WERI-Rb-1 (cell line): Measurements from ENCODE around the gene MAP3K21.

Experiments
- DNase-seq: peaks from one replicate; pipeline ENCODE4 v3.0.0-alpha.2; 2020
- H3K27ac ChIP-seq: fragments of 250-450 bp; sonication (Bioruptor Pico); 2 replicates; pipeline ENCODE4 v1.5.1; 2020; ENCODE audit warnings: mild to moderate bottlenecking, moderate library complexity
- H3K27me3 ChIP-seq: fragments of 250-450 bp; sonication (Bioruptor Pico); 2 replicates; pipeline ENCODE4 v1.5.1; 2021; ENCODE audit warnings: mild to moderate bottlenecking, low read depth, moderate library complexity; ENCODE audit not compliant: insufficient read depth, severe bottlenecking
- H3K36me3 ChIP-seq: fragments of 250-450 bp; sonication (Bioruptor Pico); 2 replicates; pipeline ENCODE4 v1.5.1; 2020; ENCODE audit warnings: mild to moderate bottlenecking, moderate library complexity
- H3K4me3 ChIP-seq: 2 replicates; pipeline ENCODE4 v1.5.1; 2011; ENCODE audit warnings: low read depth, mild to moderate bottlenecking, control low read depth, low read length
- H3K9me3 ChIP-seq: fragments of 250-450 bp; sonication (Bioruptor Pico); 2 replicates; pipeline ENCODE4 v1.5.1; 2021; ENCODE audit warnings: mild to moderate bottlenecking, moderate library complexity; ENCODE audit not compliant: severe bottlenecking
- CTCF ChIP-seq: IDR thresholded peaks from 2 replicates; pipeline ENCODE4 v1.5.1; 2011; ENCODE audit warnings: low read depth, mild to moderate bottlenecking, control low read depth, inconsistent platforms, low read length

MAP3K21 gene

GRCh38 chr1:233376382-233377110 lies 49.0 kb downstream of the MAP3K21 start:
- H3K27ac ChIP-seq, result no peak overlapping the region
- H3K27me3 ChIP-seq, result no peaks in the 10 kb centered on the region
- no peaks in the 10 kb centered on the region for H3K36me3 ChIP-seq
- no peak for TF ChIP-seq CTCF
- no peaks in the 10 kb centered on the region for H3K9me3 ChIP-seq
- no peak for DNase-seq
- no peak overlapping the region for H3K4me3 ChIP-seq

DNA sequence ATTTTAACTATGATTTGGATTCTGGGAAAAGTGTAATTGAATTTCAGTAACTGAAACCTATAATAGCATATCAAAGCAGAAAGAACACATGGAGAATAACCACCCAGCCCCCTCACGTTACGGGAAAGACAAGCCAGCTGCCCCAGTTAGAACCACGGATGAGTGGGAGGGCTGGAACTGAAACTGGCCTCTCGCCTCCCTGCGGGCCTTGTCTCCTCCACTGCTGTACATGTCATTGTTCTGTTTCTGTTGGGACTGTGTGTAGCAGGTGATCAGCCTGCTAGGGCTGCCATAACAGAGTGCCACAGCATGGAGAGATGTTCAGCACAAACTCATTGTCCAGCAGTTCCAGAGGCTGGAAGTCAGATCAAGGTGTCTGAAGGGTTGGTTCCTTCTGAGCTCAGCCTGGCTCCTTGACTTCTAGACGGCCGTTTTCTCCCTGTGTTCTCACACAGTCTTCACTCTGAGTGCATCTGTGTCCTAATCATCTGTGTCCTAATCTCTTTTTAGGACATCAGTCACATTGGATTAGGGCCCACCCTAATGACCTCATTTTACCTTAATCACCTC lies 52.4 kb downstream of the MAP3K21 start:
- no peak overlapping the region for H3K4me3 ChIP-seq
- TF ChIP-seq CTCF, result no peak
- DNase-seq, result no peak
- 0 out of 2 replicates have a peak overlapping the region, but pooled peaks have one; percentile 2 for H3K27ac ChIP-seq
- no peaks in the 10 kb centered on the region for H3K9me3 ChIP-seq
- H3K27me3 ChIP-seq, result no peaks in the 10 kb centered on the region
- H3K36me3 ChIP-seq, result peaks cover 11% of the 10 kb centered on the region

DNA sequence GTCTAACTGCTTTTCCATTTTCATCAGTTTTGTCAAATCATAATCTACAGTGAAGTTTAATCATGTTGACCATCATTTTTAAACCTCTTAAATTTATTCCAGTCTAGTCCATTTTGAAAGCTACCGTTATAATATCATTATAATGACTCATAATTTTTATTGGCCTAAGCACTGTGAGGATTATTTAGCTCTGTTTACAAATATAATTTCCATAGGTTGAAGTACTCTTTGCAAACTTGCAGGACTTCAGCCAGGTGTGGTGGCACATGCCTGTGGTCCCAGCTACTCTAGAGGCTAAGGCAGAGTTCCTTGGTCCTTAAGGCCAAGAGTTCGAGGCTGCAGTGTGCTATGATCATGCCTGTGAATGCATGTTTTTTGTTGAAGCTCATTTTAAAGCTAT lies 54.3 kb downstream of the MAP3K21 start:
- no peaks in the 10 kb centered on the region for H3K9me3 ChIP-seq
- H3K4me3 ChIP-seq, result no peak overlapping the region
- peaks cover 11% of the 10 kb centered on the region for H3K36me3 ChIP-seq
- no peak for DNase-seq
- H3K27me3 ChIP-seq, result no peaks in the 10 kb centered on the region
- no peak overlapping the region for H3K27ac ChIP-seq
- TF ChIP-seq CTCF, result no peak

DNA sequence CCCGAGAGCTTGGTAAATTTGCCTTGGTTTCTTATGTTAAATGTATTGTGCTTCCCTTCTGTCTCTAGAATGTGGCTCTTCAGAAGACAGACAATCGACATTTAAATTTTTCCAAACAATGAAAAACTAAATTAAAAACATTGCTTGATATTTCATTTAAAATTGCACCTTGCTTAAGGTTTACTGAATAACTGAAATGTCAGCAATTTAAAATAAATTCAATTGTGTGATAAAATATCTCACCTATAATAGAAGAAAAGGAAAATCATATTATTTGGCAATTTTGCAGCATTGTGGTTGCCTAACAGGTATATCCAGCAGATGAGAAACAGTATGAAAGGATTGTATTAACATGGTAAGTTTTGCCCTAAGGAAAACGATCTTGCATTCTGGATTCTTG lies 56.5 kb downstream of the MAP3K21 start:
- no peak for TF ChIP-seq CTCF
- Histone ChIP-seq H3K9me3 (no peaks in the 10 kb centered on the region), H3K27me3 (no peaks in the 10 kb centered on the region), H3K27ac (no peak overlapping the region), H3K36me3 (peaks cover 11% of the 10 kb centered on the region), H3K4me3 (no peak overlapping the region)
- no peak for DNase-seq

DNA sequence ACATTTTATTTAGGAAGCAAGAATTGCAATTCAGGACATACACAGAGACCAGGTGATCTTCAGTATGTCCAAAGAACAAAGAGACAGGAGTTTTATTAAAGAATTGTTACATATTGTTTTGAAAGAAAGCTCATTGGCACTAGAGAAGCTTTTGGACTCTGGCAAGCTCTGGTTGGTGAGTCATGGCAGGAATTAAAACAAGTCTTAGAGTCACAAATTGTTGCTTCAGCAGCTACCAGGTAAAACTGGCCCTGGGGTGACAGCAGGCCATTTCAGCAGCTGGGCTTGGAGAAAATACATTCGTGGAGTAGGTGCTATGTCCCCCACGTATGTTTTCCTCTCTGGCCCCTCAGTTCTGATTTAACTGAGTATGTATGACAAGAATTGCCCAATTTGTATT lies 58.8 kb downstream of the MAP3K21 start:
- no peak overlapping the region for H3K27ac ChIP-seq
- H3K27me3 ChIP-seq, result no peaks in the 10 kb centered on the region
- no peak for DNase-seq
- H3K4me3 ChIP-seq, result no peak overlapping the region
- no peak for TF ChIP-seq CTCF
- no peaks in the 10 kb centered on the region for H3K9me3 ChIP-seq
- peaks cover 11% of the 10 kb centered on the region for H3K36me3 ChIP-seq
